HUES64 (cell line): ENCODE results near the gene POLR1F.
A peak's percentile ranks its signal among the peaks of the same experiment; 100 is the strongest.
"Not testable (repeated sequence)": the region's sequence is repeated elsewhere in the genome, so short reads cannot be mapped to it uniquely, and the experiment has no call there.

Experiments used
- H3K27ac ChIP-seq: 2 replicates; pipeline ENCODE4 v1.7.0; 2013; ENCODE audit warnings: low read depth, low read length, inconsistent platforms
- H3K27me3 ChIP-seq: 2 replicates; pipeline ENCODE4 v1.6.1; 2013; ENCODE audit warnings: mild to moderate bottlenecking, low read length; ENCODE audit not compliant: insufficient read depth
- H3K36me3 ChIP-seq: 2 replicates; pipeline ENCODE4 v1.6.1; 2013; ENCODE audit warnings: mild to moderate bottlenecking, low read length; ENCODE audit not compliant: insufficient read depth
- H3K4me1 ChIP-seq: 2 replicates; pipeline ENCODE4 v1.6.1; 2013; ENCODE audit warnings: mild to moderate bottlenecking, low read length, moderate library complexity; ENCODE audit not compliant: insufficient read depth
- H3K4me3 ChIP-seq: 2 replicates; pipeline ENCODE4 v1.5.1; 2013; ENCODE audit warnings: mild to moderate bottlenecking, low read length, moderate library complexity
- H3K9ac ChIP-seq: 2 replicates; pipeline ENCODE4 v1.6.1; 2013; ENCODE audit warnings: mild to moderate bottlenecking, low read depth, low read length
- H3K9me3 ChIP-seq: 2 replicates; pipeline ENCODE4 v1.6.1; 2013; ENCODE audit warnings: low read depth, low read length; ENCODE audit not compliant: insufficient read depth
- WGBS: fragments of 150-250, 120-280 bp; methylation state at CpG from one replicate; pipeline ENCODE4 v1.1.7; 2013; ENCODE audit warnings: missing lambda C conversion rate; 5-methylcytosine and 5-hydroxymethylcytosine counted together

Gene POLR1F

DNA sequence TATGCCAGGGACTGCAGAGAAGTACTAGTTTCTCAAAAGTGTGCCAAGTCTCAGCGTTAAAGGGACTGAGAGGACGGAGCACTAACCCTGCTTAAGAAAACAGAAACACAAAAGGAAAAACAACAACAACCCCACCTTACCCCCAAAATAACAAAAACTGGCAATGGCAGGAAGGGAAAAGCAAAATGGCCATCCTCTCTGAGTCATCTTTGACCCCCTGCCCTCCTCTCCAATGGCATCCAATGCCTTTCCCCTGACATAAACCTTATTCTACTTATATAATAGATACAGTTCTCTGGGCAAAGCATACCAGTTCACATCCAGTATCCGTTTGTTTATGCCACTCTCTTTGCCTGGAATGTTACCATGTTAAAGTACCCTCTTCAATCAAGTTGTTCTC, 1.6 kb downstream of the POLR1F start:
- Histone ChIP-seq H3K36me3 (peaks cover 15% of the 10 kb centered on the region), H3K4me3 (peak overlapping the region; percentile 88), H3K9me3 (no peaks in the 10 kb centered on the region), H3K4me1 (peaks cover 27% of the 10 kb centered on the region), H3K27ac (no peak overlapping the region), H3K9ac (0 out of 2 replicates have a peak overlapping the region, but pooled peaks have one; percentile 80), H3K27me3 (peaks cover 14% of the 10 kb centered on the region; the same call in 1 of the 2 replicates)
- 65% methylated on average over 3 of the region's 3 CpGs for WGBS

DNA sequence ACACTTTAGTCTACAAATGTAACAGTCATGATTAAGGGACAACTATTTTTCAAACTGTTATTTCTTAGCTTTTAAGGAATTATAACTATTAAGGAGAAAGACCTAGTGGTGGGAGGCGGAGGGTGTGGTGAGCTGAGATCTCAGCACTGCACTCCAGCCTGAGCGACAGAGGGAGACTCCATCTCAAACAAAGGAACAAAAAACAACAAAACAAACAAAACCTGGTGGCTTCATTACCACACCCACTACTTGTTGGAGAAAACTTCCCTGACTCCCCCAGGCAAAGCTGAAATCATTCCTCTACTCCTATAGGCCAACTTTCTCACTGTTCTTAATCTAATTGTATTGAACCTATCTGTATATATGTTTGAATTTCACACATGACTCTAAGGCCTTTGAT, 3.2 kb downstream of the POLR1F start:
- H3K4me1 ChIP-seq = peaks cover 27% of the 10 kb centered on the region
- peaks cover 11% of the 10 kb centered on the region; the same call in 1 of the 2 replicates for H3K27me3 ChIP-seq
- no peak overlapping the region for H3K9ac ChIP-seq
- H3K36me3 ChIP-seq = peaks cover 15% of the 10 kb centered on the region
- H3K9me3 ChIP-seq = no peaks in the 10 kb centered on the region
- no peak overlapping the region for H3K27ac ChIP-seq
- WGBS = 7% methylated on average over 1 of the region's 2 CpGs
- H3K4me3 ChIP-seq = no peak overlapping the region

DNA sequence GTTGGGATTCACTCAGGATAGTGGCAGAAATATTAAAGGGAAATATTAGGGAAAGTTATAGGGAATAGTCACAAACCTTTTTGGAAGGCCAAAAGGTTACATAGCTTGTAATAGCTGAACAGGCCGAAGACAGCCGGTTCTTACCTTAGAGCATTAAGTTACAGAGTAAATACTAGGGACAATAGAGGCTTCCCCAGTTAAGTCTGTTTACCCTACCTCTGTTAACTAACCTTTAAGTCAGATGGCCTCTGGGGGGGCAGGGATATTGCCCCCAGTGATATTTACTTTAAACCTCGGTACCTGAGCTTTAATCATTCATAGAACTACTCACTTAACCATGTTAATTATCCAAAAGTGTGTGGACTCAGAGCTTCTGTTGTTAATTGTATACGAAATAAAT, 7.4 kb downstream of the POLR1F start:
- H3K36me3 ChIP-seq = peaks cover 52% of the 10 kb centered on the region
- no peaks in the 10 kb centered on the region for H3K9me3 ChIP-seq
- 89% methylated on average over 4 of the region's 4 CpGs for WGBS
- no peak overlapping the region for H3K27ac ChIP-seq
- H3K9ac ChIP-seq = no peak overlapping the region
- H3K4me3 ChIP-seq = no peak overlapping the region
- H3K4me1 ChIP-seq = peaks cover 12% of the 10 kb centered on the region
- H3K27me3 ChIP-seq = no peaks in the 10 kb centered on the region

DNA sequence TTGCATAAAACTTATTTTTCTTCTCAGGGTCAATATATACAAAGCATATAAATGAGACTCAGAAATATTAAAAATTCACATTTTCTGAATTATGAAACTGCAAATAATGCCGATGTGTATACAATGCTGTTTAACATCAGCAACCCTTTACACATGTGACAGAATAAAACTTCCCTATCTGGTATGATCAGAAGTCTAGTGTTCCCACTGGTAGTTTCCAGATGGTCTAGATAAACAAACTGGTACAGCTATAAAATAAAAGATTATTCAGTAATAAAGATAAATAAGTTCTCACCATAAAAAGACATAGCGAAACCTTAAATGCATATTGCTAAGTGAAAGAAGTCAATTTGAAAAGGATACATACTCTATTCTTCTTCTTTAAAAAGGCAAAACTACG, 7.9 kb downstream of the POLR1F start:
- Histone ChIP-seq H3K9me3 (no peaks in the 10 kb centered on the region), H3K4me1 (peaks cover 7% of the 10 kb centered on the region), H3K4me3 (no peak overlapping the region), H3K9ac (no peak overlapping the region), H3K27ac (no peak overlapping the region), H3K27me3 (no peaks in the 10 kb centered on the region), H3K36me3 (peaks cover 52% of the 10 kb centered on the region)
- 85% methylated on average over 2 of the region's 3 CpGs for WGBS

DNA sequence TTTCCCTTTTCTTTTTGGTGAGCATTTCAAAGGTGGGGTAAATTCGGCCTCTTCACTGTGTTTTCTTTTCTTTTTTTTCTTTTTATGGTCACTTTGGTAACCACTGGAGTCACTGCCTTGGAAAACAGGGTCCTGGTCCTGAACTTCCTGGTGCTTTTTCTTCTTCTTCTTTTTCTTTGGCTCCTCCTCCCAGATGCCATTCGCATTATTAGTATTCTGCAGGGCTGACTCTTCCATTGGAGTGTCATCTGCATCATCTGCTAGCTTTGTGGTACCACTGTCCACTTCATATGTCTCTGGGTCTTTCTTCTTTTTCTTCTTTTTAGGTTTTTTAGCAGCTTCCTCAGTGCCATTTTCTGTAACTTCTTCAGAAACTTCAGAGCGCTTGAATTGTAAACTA, 10.5 kb downstream of the POLR1F start:
- Histone ChIP-seq H3K9ac (no peak overlapping the region), H3K9me3 (no peaks in the 10 kb centered on the region), H3K27ac (no peak overlapping the region), H3K36me3 (peaks cover 44% of the 10 kb centered on the region), H3K4me3 (no peak overlapping the region), H3K27me3 (no peaks in the 10 kb centered on the region), H3K4me1 (no peaks in the 10 kb centered on the region)
- WGBS = 91% methylated on average over 3 of the region's 3 CpGs

DNA sequence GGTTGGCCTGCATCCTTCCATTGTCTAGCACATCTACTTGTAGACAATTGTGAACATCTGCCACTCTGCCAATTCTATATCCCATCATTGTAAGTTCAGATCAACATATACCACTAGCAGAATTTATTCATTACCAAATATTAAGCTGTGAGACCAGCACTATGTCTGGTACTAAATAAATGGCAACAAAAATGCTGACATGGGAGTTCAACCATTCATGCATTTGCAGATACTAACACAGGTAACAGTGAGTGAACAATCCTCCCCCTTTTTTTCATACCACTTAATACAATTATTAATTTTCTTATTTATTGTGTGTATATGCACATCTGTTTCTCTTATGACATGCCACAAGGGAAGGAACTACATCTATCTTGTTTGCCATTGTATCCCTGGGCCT, 11.9 kb downstream of the POLR1F start:
- Histone ChIP-seq H3K9me3 (peaks cover 4% of the 10 kb centered on the region; the same call in 1 of the 2 replicates), H3K4me1 (no peaks in the 10 kb centered on the region), H3K36me3 (peaks cover 37% of the 10 kb centered on the region), H3K4me3 (no peak overlapping the region), H3K27me3 (no peaks in the 10 kb centered on the region), H3K9ac (no peak overlapping the region), H3K27ac (no peak overlapping the region)

DNA sequence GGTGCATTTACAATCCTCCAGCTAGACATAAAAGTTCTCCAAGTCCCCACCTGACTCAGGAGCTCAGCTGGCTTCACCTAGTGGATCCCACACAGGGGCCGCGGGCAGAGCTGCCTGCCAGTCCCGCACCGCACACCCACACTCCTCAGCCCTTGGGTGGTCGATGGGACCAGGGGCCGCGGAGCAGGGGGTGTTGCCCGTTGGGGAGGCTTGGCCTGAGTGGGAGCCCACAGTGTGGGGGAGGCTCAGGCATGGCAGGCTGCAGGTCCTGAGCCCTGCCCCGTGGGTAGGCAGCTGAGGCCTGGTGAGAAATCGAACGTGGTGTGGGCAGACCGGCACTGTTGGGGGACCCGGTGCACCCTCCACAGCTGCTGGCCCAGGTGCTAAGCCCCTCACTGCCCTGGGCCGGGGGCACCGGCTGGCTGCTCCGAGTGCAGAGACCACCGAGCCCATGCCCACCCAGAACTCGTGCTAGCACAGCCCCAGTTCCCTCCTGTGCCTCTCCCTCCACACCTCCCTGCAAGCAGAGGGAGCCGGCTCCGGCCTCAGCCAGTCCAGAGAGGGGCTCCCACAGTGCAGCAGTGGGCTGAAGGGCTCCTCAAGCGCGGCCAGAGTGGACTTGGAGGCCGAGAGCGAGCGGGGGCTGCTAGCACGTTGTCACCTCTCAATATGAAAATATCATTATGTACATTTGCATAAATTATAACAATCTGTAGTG, 16.6 kb downstream of the POLR1F start:
- 96% methylated on average over 25 of the region's 26 CpGs for WGBS
- no peak overlapping the region for H3K27ac ChIP-seq
- no peak overlapping the region for H3K4me3 ChIP-seq
- H3K4me1 ChIP-seq = 0 out of 2 replicates have a peak, but pooled peaks cover 4% of the 10 kb centered on the region
- peaks cover 5% of the 10 kb centered on the region for H3K36me3 ChIP-seq
- no peak overlapping the region for H3K9ac ChIP-seq
- no peaks in the 10 kb centered on the region for H3K27me3 ChIP-seq
- peaks cover 4% of the 10 kb centered on the region; the same call in 1 of the 2 replicates for H3K9me3 ChIP-seq

DNA sequence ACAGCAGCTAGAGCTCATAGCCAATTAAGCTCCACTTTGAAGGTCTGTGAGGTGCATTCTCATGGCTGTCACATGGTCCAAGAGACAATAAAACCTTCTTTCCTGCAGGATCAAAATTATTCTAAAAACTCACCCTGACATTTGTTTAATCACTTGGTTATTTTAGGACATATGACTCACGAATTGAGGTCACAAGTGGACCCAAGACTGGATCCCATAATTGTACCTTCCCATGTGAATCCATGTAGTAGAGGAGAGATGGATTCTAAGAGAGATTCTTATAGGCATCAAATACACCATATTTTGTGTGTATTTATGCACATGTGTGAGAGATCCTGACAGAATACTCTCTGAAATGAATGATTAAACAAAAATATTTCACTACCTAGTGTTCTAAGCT, 18.1 kb downstream of the POLR1F start:
- Histone ChIP-seq H3K27me3 (no peaks in the 10 kb centered on the region), H3K36me3 (no peaks in the 10 kb centered on the region)
- WGBS = 75% methylated on average over 1 of the region's 1 CpG

DNA sequence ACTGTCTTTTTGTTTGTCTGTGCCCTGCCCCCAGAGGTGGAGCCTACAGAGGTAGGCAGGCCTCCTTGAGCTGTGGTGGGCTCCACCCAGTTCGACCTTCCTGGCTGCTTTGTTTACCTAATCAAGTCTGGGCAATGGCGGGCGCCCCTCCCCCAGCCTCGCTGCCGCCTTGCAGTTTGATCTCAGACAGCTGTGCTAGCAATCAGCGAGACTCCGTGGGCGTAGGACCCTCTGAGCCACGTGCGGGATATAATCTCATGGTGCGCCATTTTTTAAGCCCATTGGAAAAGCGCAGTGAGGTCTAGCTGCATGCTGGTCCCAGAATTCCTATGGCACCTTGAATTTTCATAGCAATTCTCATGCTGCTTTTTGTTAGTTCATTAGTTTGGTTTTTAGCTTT, 19.7 kb downstream of the POLR1F start:
- H3K9me3 ChIP-seq, H3K4me1 ChIP-seq, H3K27me3 ChIP-seq, H3K9ac ChIP-seq, H3K36me3 ChIP-seq, H3K27ac ChIP-seq, H3K4me3 ChIP-seq: not testable (repeated sequence)
- 32% methylated on average over 12 of the region's 12 CpGs for WGBS

More for the DNA sequence above, 18.1 kb downstream of the POLR1F start:
- H3K9ac ChIP-seq = no peak overlapping the region
- H3K4me3 ChIP-seq = no peak overlapping the region
- 0 out of 2 replicates have a peak, but pooled peaks cover 4% of the 10 kb centered on the region for H3K4me1 ChIP-seq
- H3K9me3 ChIP-seq = peaks cover 4% of the 10 kb centered on the region; the same call in 1 of the 2 replicates
- H3K27ac ChIP-seq = no peak overlapping the region

DNA sequence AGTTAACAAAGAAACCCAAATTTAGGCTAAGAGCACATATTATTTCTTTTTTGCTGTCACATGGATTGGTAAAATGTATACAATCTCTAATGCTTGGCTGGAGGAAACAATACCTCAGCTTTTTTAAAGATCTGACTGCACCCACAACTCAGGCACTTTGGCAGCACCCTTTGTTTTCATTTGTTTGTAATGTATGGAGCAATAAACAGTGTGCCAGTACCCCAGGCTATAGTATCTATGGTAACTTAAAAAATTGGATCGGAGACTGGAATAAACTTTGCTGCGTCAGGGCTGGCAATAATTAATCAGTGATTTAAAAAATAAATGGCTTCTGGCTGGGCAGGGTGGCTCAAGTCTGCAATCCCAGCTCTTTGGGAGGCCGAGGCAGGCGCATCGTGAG, 27.2 kb downstream of the POLR1F start:
- no peak overlapping the region for H3K9ac ChIP-seq
- H3K27ac ChIP-seq = no peak overlapping the region
- H3K9me3 ChIP-seq = no peaks in the 10 kb centered on the region
- H3K4me1 ChIP-seq = no peaks in the 10 kb centered on the region
- H3K4me3 ChIP-seq = no peak overlapping the region
- H3K36me3 ChIP-seq = no peaks in the 10 kb centered on the region
- WGBS = 93% methylated on average over 5 of the region's 5 CpGs
- H3K27me3 ChIP-seq = no peaks in the 10 kb centered on the region

DNA sequence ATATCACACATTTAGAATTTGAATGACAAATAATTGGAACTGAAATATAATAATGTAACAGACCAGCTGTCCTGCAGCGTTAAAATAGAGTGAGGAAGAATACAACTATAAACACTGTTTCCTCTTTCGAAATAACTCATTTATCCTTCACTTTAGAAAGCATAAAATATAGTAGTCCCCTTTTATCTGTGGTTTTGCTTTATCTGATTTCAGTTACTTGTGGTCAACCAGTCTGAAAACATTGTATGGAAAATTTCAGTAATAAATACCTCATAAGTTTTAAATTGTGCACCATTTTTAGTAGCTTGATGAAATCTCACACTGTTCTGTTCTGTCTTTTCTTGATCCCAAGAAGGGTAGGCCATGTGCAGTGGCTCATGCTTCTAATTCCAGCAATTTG, 31.7 kb downstream of the POLR1F start:
- Histone ChIP-seq H3K27me3 (no peaks in the 10 kb centered on the region), H3K4me3 (no peak overlapping the region), H3K9ac (no peak overlapping the region), H3K4me1 (no peaks in the 10 kb centered on the region), H3K27ac (no peak overlapping the region), H3K9me3 (no peaks in the 10 kb centered on the region), H3K36me3 (no peaks in the 10 kb centered on the region)
- no CpG with 5 or more reads among the region's 2 CpGs for WGBS

DNA sequence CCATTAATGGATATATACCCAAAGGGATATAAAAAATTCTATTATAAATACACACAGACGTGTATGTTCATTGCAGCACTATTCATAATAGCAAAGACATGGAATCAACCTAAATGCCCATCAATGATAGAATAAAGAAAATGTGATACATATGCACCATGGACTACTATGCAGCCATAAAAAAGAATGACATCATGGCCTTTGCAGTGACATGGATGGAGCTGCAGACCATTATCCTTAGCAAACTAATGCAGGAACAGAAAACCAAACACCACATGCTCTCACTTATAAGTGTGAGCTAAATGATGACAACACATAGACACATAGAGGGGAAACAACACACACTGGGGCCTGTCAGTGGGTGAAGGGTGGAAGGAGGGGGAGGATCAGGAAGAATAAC, 33.0 kb downstream of the POLR1F start:
- WGBS = no CpG with 5 or more reads among the region's 1 CpG
- Histone ChIP-seq H3K9me3 (no peaks in the 10 kb centered on the region), H3K27me3 (no peaks in the 10 kb centered on the region), H3K4me3 (no peak overlapping the region), H3K36me3 (no peaks in the 10 kb centered on the region), H3K27ac (no peak overlapping the region), H3K9ac (no peak overlapping the region), H3K4me1 (no peaks in the 10 kb centered on the region)
